Glomerular visceral epithelial cell (primary cell): ENCODE data around the gene HLA-DQA1.
"Not testable (repeated sequence)": the region's sequence is repeated elsewhere in the genome, so short reads cannot be mapped to it uniquely, and the experiment has no call there.

Experiments
- DNase-seq: peaks from one replicate; pipeline ENCODE4 v3.0.0-alpha.2; 2016; ENCODE audit errors: extremely low spot score

HLA-DQA1 gene

GRCh38 chr6:32622545-32623401 lies 14.4 kb upstream of the HLA-DQA1 start:
- peak; percentile 55 for DNase-seq

GRCh38 chr6:32623693-32624092 lies 13.5 kb upstream of the HLA-DQA1 start:
- DNase-seq = no peak

GRCh38 chr6:32624565-32624964 lies 12.6 kb upstream of the HLA-DQA1 start:
- no peak for DNase-seq

GRCh38 chr6:32625137-32625536 lies 12.1 kb upstream of the HLA-DQA1 start:
- DNase-seq = no peak

- no peak for DNase-seq
Observed at GRCh38 chr6:32627249-32627648, 10.0 kb upstream of the HLA-DQA1 start.

- DNase-seq = peak; percentile 48
Observed at GRCh38 chr6:32627831-32628230, 9.4 kb upstream of the HLA-DQA1 start.

- DNase-seq = not testable (repeated sequence)
Observed at GRCh38 chr6:32629793-32630192, 7.4 kb upstream of the HLA-DQA1 start.

GRCh38 chr6:32635526-32636123 lies 1.6 kb upstream of the HLA-DQA1 start:
- no peak for DNase-seq

- DNase-seq = no peak
Observed at GRCh38 chr6:32637883-32638282, 677 bp downstream of the HLA-DQA1 start.

- no peak for DNase-seq
Observed at GRCh38 chr6:32638532-32639219, 1.5 kb downstream of the HLA-DQA1 start.

GRCh38 chr6:32639440-32640394 lies 2.5 kb downstream of the HLA-DQA1 start:
- DNase-seq = no peak

GRCh38 chr6:32641122-32641521 lies 3.9 kb downstream of the HLA-DQA1 start:
- DNase-seq = no peak

GRCh38 chr6:32641785-32642719 lies 4.8 kb downstream of the HLA-DQA1 start:
- DNase-seq = not testable (repeated sequence)

- no peak for DNase-seq
Observed at GRCh38 chr6:32642720-32643106, 5.5 kb downstream of the HLA-DQA1 start.

GRCh38 chr6:32643904-32644303 lies 6.7 kb downstream of the HLA-DQA1 start:
- no peak for DNase-seq

GRCh38 chr6:32645047-32645703 lies 8.0 kb downstream of the HLA-DQA1 start:
- no peak for DNase-seq

- no peak for DNase-seq
Observed at GRCh38 chr6:32655203-32655710, 18.1 kb downstream of the HLA-DQA1 start.

- DNase-seq = not testable (repeated sequence)
Observed at GRCh38 chr6:32657329-32657728, 20.1 kb downstream of the HLA-DQA1 start.

GRCh38 chr6:32657819-32658218 lies 20.6 kb downstream of the HLA-DQA1 start:
- DNase-seq = not testable (repeated sequence)
